Activated CD4-positive, alpha-beta T cell treated with anti-CD3 and anti-CD28 coated beads, Interleukin-2, amount 50 U/mL, for 16 hours (primary cell): ENCODE measurements around the gene CAPZB.
"Not testable (repeated sequence)": the region's sequence is repeated elsewhere in the genome, so short reads cannot be mapped to it uniquely, and the experiment has no call there.

ENCODE experiments used
- DNase-seq: peaks from one replicate; pipeline ENCODE4 v3.0.0-alpha.2; 2020

Gene CAPZB

GRCh38 chr1:19304081-19304480, 181.3 kb downstream of the CAPZB start:
- not testable (repeated sequence) for DNase-seq

GRCh38 chr1:19300211-19300610, 185.1 kb downstream of the CAPZB start:
- no peak for DNase-seq

GRCh38 chr1:19294638-19295037, 190.7 kb downstream of the CAPZB start:
- DNase-seq = no peak

GRCh38 chr1:19289244-19289643, 196.1 kb downstream of the CAPZB start:
- DNase-seq = no peak
